Keratinocyte (primary cell): ENCODE data around the gene S1PR2. TPM values are rescaled to one million over a fixed set of nuclear protein-coding genes. Genes with fewer than 3 reads are reported as not detected.
"Not testable (repeated sequence)": the region's sequence is repeated elsewhere in the genome, so short reads cannot be mapped to it uniquely, and the experiment has no call there.

Source experiments
- DNase-seq: peaks from one replicate; pipeline ENCODE4 v3.0.0-alpha.2; 2011; ENCODE audit warnings: low read depth, missing footprints, low spot score
- FAIRE-seq: peaks from 2 replicates; lab custom pipeline; 2011; peaks lifted over from hg19 to GRCh38; lab: Jason Lieb, UNC
- H2AFZ ChIP-seq: 2 replicates; pipeline ENCODE4 v1.6.0; 2012; ENCODE audit warnings: low read length, control low read depth, inconsistent platforms; ENCODE audit not compliant: control insufficient read depth
- H3K27ac ChIP-seq: 2 replicates; pipeline ENCODE4 v1.5.1; 2011; ENCODE audit warnings: low read length; ENCODE audit not compliant: control insufficient read depth, insufficient read depth
- H3K27me3 ChIP-seq: 3 replicates; pipeline ENCODE4 v1.6.0; 2011; ENCODE audit warnings: low read length; ENCODE audit not compliant: control insufficient read depth, insufficient read depth; ENCODE audit errors: extremely low read depth
- H3K36me3 ChIP-seq, 2 experiments: 2 replicates in 1 of 2; 3 replicates in 1 of 2; pipeline ENCODE4 v1.5.1; 2011; ENCODE audit warnings: low read length in 2 of 2, mild to moderate bottlenecking in 1 of 2; ENCODE audit not compliant: control insufficient read depth in 2 of 2, insufficient read depth in 2 of 2; ENCODE audit errors: extremely low read depth in 1 of 2
- H3K4me1 ChIP-seq: 3 replicates; pipeline ENCODE4 v1.5.1; 2011; ENCODE audit warnings: low read length; ENCODE audit not compliant: control insufficient read depth, insufficient read depth; ENCODE audit errors: extremely low read depth
- H3K4me2 ChIP-seq: 3 replicates; pipeline ENCODE4 v1.6.0; 2011; ENCODE audit warnings: low read depth, low read length; ENCODE audit not compliant: control insufficient read depth, insufficient read depth; ENCODE audit errors: extremely low read depth
- H3K4me3 ChIP-seq, 3 experiments: fragments of 200-600 bp in 1 of 3; sonication (generic) in 1 of 3; 2 replicates in 2 of 3; 3 replicates in 1 of 3; pipeline ENCODE4 v1.5.1; 2011 to 2016; ENCODE audit warnings: low read length in 3 of 3, mild to moderate bottlenecking in 3 of 3, control low read depth in 2 of 3, inconsistent platforms in 1 of 3, low read depth in 1 of 3, mixed read lengths in 1 of 3, mixed run types in 1 of 3, moderate library complexity in 1 of 3; ENCODE audit not compliant: control insufficient read depth in 2 of 3, insufficient read depth in 2 of 3; ENCODE audit errors: extremely low read depth in 1 of 3
- H3K79me2 ChIP-seq: 2 replicates; pipeline ENCODE4 v1.6.0; 2012; ENCODE audit warnings: low read length; ENCODE audit not compliant: control insufficient read depth, insufficient read depth
- H3K9ac ChIP-seq: 3 replicates; pipeline ENCODE4 v1.6.0; 2011; ENCODE audit warnings: low read length; ENCODE audit not compliant: control insufficient read depth, insufficient read depth; ENCODE audit errors: extremely low read depth
- H3K9me1 ChIP-seq: 3 replicates; pipeline ENCODE4 v1.6.0; 2011; ENCODE audit warnings: low read length; ENCODE audit not compliant: control insufficient read depth, insufficient read depth; ENCODE audit errors: extremely low read depth
- H3K9me3 ChIP-seq: 2 replicates; pipeline ENCODE4 v1.5.1; 2012; ENCODE audit warnings: low read depth, low read length; ENCODE audit not compliant: control insufficient read depth
- H4K20me1 ChIP-seq: 3 replicates; pipeline ENCODE4 v1.6.0; 2011; ENCODE audit warnings: low read length; ENCODE audit not compliant: control insufficient read depth, insufficient read depth; ENCODE audit errors: extremely low read depth
- EZH2 ChIP-seq: IDR thresholded peaks from one replicate; pipeline ENCODE4 v1.6.1; 2012; ENCODE audit warnings: inconsistent platforms, mild to moderate bottlenecking, low read length, moderate library complexity
- dilution Hi-C: fragments of 300-500 bp; cut with MboI; formaldehyde crosslinking; loops from one replicate; pipeline ENCODE4 v1.7.0; 2020; ENCODE audit warnings: low sequenced_read_pairs; ENCODE audit not compliant: extremely low pct_ligation_motif_present
- polyA plus RNA-seq, 5 experiments: library from polyadenylated mRNA; depleted of rRNA in 3 of 5; stranded (reverse) in 3 of 5; stranded (forward) in 1 of 5; unstranded in 1 of 5; fragments of >200 nt; gene quantifications; 1 replicate in 1 of 5; 2 replicates in 3 of 5; 3 replicates in 1 of 5; pipeline versions ENCODE4 v1.2.1 to v1.2.3, GENCODE V29; 2011 to 2012; ENCODE audit warnings: missing spikeins in 2 of 5, low read depth in 1 of 5, low replicate concordance in 1 of 5
- TF ChIP-seq, protein P1 (sequence below), 3 experiments: IDR thresholded peaks in 1 of 3; conservative IDR thresholded peaks in 1 of 3; optimal IDR thresholded peaks in 1 of 3; 2 replicates in 2 of 3; 3 replicates in 1 of 3; pipeline versions ENCODE3 to v1.5.1; 2011; ENCODE audit warnings: low read length in 3 of 3, mild to moderate bottlenecking in 3 of 3, moderate library complexity in 2 of 3, control low read depth in 1 of 3, inconsistent platforms in 1 of 3; ENCODE audit not compliant: insufficient read depth in 2 of 3; ENCODE audit errors: extremely low read depth in 1 of 3

Gene S1PR2
- polyA plus RNA-seq, 1 donor (not counting 4 experiments of a cell fraction or from before 2014, with no cell fraction given): 1.6 TPM

DNA sequence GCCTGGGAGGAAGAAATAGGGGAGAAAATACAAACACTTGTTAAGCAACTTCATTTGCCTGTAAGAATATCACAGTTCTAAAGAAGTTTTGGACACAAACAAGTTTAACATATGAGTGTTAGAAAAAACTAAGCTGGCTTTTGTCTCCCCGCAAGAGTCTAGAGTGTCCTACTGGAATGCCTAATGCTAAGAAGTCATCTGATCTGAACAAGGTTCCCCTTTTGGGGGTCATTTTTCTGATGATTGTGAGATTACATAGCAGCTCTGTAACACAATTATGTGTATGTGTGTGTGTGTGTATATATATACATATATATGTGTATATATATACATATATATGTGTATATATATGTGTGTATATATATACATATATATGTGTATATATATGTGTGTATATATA lies 49.1 kb downstream of the S1PR2 start:
- Histone ChIP-seq H3K4me2 (no peak overlapping the region), H3K27me3 (no peaks in the 10 kb centered on the region), H4K20me1 (peaks cover 8% of the 10 kb centered on the region), H3K79me2 (peaks cover 45% of the 10 kb centered on the region), H3K4me1 (peaks cover 3% of the 10 kb centered on the region), H3K9ac (no peak overlapping the region), H3K27ac (no peak overlapping the region), H3K36me3 (peaks cover 17 to 19% of the 10 kb centered on the region in 2 experiments), H3K9me3 (no peaks in the 10 kb centered on the region), H3K9me1 (no peaks in the 10 kb centered on the region), H3K4me3 (no peak overlapping the region), H2AFZ (no peak overlapping the region)
- TF ChIP-seq EZH2: no peak
- TF ChIP-seq, protein P1, sequence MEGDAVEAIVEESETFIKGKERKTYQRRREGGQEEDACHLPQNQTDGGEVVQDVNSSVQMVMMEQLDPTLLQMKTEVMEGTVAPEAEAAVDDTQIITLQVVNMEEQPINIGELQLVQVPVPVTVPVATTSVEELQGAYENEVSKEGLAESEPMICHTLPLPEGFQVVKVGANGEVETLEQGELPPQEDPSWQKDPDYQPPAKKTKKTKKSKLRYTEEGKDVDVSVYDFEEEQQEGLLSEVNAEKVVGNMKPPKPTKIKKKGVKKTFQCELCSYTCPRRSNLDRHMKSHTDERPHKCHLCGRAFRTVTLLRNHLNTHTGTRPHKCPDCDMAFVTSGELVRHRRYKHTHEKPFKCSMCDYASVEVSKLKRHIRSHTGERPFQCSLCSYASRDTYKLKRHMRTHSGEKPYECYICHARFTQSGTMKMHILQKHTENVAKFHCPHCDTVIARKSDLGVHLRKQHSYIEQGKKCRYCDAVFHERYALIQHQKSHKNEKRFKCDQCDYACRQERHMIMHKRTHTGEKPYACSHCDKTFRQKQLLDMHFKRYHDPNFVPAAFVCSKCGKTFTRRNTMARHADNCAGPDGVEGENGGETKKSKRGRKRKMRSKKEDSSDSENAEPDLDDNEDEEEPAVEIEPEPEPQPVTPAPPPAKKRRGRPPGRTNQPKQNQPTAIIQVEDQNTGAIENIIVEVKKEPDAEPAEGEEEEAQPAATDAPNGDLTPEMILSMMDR (optimal IDR thresholded peaks at IDR 0.05 in 1 of 3, IDR thresholded peaks at IDR 0.05 in 1 of 3, conservative IDR thresholded peaks at IDR 0.05 in 1 of 3; ENCODE audit: extremely low read depth in 1 of 3, insufficient read depth in 2 of 3, low read length in 3 of 3): no peak
- dilution Hi-C loops: no loop called here
- DNase-seq (no peak), FAIRE-seq (no peak)

DNA sequence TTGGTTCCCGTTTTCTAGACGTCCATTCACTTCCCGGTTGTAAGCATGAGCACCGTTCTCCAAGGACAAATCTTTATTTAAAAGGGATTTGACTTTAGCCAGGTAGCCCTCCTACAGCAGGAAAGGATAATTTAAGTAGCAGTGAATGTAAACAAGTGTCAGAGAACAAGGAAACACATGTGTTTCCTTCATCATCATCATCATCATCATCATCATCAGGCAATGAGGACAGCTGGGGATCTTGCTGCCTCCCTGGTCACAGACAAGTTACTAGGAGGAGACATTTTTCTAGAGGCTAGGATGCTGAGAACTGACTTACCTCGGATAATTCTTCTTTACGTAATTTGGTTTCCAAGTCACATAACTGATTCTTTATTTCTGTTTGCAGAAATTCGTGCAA lies 50.7 kb downstream of the S1PR2 start:
- Histone ChIP-seq H3K4me2 (no peak overlapping the region), H3K9ac (no peak overlapping the region), H3K27ac (no peak overlapping the region), H3K79me2 (peaks cover 29% of the 10 kb centered on the region), H3K9me3 (no peaks in the 10 kb centered on the region), H3K27me3 (no peaks in the 10 kb centered on the region), H3K36me3 (peaks cover 16 to 26% of the 10 kb centered on the region in 2 experiments), H3K4me1 (peaks cover 3% of the 10 kb centered on the region), H4K20me1 (peaks cover 8% of the 10 kb centered on the region), H3K9me1 (no peaks in the 10 kb centered on the region), H2AFZ (no peak overlapping the region), H3K4me3 (no peak overlapping the region)
- dilution Hi-C loops: no loop called here
- no peak for FAIRE-seq
- no peak for DNase-seq
- TF ChIP-seq, protein P1 (optimal IDR thresholded peaks at IDR 0.05 in 1 of 3, IDR thresholded peaks at IDR 0.05 in 1 of 3, conservative IDR thresholded peaks at IDR 0.05 in 1 of 3; ENCODE audit: extremely low read depth in 1 of 3, insufficient read depth in 2 of 3, low read length in 3 of 3): no peak

DNA sequence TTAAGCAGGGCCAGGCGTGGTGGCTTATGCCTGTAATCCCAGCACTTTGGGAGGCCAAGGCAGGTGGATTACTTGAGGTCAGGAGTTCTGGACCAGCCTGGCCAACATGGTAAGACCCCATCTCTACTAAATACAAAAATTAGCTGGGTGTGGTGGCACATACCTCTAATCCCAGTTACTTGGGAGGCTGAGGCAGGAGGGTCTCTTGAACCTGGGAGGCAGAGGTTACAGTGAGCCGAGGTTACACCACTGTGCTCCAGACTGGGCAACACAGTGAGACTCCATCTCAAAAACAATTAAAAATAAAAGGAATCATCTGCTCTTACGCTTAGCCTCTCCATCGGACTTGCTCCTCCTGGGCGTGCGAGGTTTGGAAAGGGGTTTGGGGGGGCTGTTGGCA lies 51.1 kb downstream of the S1PR2 start:
- H3K4me3 ChIP-seq, H3K9ac ChIP-seq, dilution Hi-C loops, H3K9me1 ChIP-seq, FAIRE-seq, DNase-seq, H3K27me3 ChIP-seq, H3K4me1 ChIP-seq, H3K27ac ChIP-seq, H4K20me1 ChIP-seq, H3K9me3 ChIP-seq, H2AFZ ChIP-seq, H3K4me2 ChIP-seq: not testable (repeated sequence)
- Histone ChIP-seq H3K79me2 (peaks cover 27% of the 10 kb centered on the region), H3K36me3 (peaks cover 17 to 28% of the 10 kb centered on the region in 2 experiments)
